HG02970 (cell line): Measurements from ENCODE around the gene IZUMO2.

ENCODE experiments used
- ATAC-seq: cut with Tn5 transposase; IDR thresholded peaks from one replicate; pipeline ENCODE4 v1.9.1; 2021; ENCODE audit warnings: mild to moderate bottlenecking, moderate library complexity, moderate number of reproducible peaks; ENCODE audit not compliant: unreplicated experiment, low FRiP score

The IZUMO2 gene

DNA sequence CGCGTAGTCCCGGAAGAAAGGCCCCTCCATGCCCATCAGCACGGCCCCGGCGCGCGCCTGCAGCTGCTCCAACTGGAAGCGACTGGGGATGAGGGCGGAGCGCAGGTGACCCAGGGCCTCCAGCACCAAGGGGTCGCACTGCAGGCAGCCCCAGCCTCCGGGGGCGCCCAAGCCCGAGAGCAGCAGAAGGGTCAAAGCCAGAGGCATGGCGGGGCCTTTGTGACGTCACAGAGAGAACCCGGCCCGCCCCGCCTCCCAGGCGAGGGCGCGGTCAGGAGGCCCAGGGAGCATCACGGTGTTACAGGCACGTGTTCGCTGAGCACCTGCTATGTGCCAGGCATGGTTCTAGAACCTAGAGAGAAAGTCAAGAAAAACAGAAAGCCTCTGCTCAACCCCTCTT is at the start of gene IZUMO2:
Gene IZUMO2 (minus strand): TSS at position 294 of the 400 bp plus-strand sequence. CDS start 87 bp downstream, at position 207.
- no peak for ATAC-seq

GRCh38 chr19:50210425-50210824 is 47.3 kb upstream of the IZUMO2 start:
- ATAC-seq = no peak

DNA sequence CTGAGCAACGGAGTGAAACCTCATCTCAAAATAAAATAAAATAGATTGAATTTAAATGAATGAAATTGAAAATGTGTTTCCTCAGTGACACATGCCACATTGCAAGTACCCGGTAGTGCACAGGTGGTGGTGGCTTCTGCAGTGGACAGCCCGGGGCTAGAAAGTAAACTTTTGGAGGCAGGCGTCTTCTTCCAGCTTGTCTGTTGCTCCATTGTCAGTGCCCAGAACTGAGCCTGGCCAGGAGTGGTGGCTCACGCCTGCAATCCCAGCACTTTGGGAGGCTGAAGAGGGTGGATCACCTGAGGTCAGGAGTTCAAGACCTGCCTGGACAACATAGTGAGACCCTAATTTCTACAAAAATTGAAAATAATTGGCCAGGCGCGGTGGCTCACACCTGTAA is 46.0 kb upstream of the IZUMO2 start:
- no peak for ATAC-seq

DNA sequence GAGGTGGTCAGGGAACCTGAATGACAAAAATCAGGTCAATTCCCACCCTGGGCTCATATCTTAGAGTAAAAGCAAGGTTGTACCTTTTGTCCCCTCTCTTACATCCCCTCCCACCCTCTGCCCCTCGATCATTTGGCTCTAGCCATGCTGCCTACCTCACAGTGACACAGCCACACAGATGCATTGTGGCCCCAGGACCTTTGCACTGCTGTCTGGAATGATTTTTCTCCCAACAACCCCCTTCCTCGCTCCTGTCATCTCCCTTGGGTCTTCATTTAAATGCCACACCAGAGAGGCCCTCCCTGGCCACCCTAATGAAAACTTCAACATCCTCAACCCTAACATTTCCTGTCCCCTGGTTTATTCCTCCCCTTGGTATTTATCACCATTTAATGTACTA is 44.6 kb upstream of the IZUMO2 start:
- no peak for ATAC-seq

- no peak for ATAC-seq
Measured at GRCh38 chr19:50206191-50206590, 43.1 kb upstream of the IZUMO2 start.

DNA sequence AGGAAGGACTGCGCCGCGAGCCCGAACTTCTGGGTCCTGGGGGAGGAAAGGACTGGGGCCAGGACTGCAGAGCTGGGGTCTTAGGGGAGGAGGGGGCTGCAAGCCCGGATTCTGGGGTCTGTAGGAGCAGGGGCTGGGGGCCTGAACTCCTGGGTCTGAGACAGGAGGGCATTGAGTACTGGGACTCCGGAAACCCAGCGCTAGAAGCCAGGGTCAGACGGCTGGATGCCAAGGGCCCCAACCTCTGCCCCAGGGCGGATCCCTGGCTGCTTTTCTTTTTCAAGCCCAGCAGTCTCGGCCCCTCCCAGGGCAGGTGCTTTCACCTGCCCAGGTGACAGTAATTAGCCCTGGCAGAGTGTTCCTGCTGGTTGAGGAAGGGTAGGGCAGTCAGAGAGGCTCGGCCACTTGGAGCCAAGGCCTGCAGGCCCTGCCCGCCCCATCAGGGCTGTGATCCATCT is 42.6 kb upstream of the IZUMO2 start:
- ATAC-seq = no peak

DNA sequence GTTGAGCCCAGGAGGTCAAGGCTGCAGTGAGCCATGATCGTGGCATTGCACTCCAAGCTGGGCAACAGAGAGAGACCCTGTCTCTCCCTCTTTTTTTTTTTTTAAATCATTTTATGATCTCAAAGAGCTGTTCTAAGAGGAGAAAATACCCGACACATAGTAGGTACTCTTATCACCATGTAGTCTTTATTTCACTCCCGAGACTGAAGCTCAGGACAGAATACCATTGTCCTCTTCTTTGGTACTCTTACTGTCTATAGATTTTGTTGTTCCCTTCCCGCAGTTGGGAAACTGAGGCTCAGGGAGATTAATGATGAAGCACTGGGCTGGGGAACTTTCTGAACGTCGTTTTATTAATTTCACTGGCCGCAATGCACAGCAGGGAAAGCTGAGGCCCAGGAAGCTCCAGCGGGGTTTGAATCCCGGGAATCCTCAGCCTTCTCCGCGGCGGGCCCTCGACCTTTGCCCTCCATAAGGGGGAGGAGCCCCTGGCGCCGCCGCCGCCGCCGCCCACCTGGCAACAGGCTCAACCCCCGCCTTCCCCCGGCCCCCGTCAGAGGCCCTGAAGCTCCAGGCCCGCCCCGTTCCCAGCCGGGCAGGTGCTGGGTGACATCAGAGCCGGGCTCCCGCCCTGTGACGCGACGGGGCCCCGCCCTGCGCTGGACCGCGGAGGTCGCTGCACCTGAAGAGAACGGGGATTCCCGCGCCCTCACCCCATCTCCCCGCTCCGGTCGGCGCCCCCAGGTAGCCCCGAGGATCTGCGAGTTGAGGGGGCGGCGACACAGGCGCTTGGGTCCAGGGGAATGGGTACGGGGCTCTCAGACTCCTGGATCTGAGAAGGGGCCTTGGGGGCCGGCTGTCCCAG is 42.0 kb upstream of the IZUMO2 start:
- ATAC-seq = no peak

- ATAC-seq = no peak
Measured at GRCh38 chr19:50204081-50204428, 41.0 kb upstream of the IZUMO2 start.

- no peak for ATAC-seq
Measured at GRCh38 chr19:50203281-50204080, 40.4 kb upstream of the IZUMO2 start, which contains the start of gene MYH14. TSS of gene MYH14 (plus strand) at chr19:50203622. CDS start at chr19:50210366, 6,744 bp downstream.

DNA sequence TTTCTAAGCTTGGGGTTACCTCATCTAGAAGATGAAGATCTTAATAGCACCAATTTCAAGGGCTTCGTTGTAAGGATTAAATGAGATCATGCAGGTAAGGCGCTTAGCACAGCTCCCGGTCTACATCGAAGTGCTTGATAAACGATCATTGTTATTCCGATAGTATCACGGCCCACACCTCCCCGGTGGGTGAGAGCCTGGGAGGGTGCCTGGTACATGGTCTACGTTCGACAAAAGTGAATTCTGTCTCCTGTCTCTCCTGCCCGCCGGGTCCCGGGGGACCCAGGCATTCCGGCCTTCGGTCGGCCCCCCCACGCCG is 39.8 kb upstream of the IZUMO2 start:
- ATAC-seq = no peak

GRCh38 chr19:50202386-50202785 is 39.3 kb upstream of the IZUMO2 start:
- ATAC-seq = no peak

DNA sequence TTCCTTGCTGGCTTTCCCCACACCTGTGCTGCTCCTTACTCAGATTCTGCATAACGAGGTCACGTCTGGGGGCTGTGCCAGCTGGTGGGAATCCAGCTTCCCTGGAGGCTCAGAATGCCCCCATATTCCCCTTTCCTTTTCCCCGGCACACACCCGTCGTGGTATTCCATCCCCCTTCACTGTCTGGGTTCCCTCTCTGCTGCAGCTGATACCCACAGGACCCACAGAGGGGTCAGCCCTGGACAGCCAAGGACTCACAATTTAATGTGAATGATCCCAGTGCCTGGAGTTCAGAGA is 36.1 kb upstream of the IZUMO2 start:
- ATAC-seq = no peak

DNA sequence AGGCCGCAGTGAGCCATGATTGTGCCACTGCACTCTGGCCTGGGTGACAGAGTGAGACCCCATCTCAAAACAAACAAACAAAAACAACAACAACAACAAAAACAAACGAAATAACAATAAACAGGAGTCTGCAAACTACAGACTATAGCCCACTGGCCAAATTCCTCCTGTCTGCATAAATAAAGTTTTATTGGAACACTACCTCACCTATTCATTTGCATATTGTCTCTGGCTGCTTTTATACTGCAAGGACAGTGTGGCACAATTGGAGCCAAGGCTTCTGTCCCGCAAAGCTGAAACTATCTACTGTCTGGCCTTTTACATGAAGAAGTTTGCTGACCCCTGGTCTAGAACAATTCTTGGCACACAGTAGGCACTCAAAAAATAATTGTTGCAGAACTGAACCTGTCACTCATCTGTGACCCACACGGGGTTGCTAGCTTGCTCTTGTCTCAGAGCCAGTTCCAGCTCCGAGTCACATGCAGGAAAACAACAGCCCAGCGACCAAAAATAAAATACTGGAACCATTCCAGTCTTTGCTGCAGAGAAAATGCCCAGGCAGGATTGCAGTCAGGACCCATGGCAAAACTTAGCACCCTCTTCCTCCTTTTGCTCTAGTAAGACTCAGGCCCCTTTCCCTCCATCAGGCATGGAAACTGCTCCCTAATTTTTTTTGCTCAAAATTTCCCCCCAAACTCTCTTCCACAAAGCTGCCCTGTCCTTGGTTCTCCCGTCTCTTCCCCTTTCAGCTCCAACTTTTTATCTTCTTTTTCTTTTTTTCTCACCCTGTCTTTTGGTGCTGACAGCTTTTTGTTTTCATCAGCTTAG is 35.6 kb upstream of the IZUMO2 start:
- no peak for ATAC-seq

DNA sequence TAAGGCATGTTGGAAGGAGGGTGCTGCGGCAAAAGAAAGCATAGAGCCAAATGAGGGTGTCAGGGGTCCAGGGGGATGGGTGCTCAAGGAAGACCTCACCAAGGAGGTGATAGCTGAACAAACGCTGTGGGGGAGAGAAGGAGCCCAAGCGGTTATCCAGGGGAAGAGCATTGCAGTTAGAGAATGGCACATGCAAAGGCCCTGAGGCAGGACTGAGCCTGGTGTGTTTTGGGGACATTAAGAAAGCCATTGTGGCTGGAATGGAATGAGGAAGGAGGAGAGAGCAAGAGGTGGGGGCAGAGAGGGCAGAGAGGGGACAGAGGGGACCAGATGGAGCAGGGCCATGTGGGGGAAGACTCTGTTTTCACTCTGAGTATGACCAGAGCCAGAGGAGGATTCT is 34.3 kb upstream of the IZUMO2 start:
- ATAC-seq = no peak

DNA sequence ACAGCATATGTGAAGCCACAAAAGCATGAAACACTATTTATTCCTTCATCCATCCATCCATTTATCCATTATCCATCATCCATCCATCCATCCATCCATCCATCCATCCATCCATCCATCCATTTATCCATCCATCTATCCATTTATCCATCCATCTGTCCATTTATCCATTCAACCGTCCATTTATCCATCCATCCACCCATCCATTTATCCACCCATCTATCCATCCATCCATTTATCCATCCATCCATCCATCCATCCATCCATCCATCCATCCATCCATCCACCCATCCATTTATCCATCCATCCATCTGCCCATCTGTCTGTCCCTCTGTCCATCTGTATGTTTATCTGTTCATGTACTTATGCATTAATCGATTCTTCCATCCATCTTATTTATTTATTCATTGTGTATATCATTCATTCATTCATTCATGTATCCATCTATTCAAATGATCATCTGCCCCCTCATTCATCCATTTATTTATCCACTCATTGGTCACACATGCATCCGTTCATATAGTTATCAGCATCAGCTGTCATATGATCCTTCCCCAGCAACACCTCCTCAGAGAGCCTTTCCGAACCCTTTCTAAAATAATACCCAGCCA is 33.3 kb upstream of the IZUMO2 start:
- ATAC-seq = no peak

DNA sequence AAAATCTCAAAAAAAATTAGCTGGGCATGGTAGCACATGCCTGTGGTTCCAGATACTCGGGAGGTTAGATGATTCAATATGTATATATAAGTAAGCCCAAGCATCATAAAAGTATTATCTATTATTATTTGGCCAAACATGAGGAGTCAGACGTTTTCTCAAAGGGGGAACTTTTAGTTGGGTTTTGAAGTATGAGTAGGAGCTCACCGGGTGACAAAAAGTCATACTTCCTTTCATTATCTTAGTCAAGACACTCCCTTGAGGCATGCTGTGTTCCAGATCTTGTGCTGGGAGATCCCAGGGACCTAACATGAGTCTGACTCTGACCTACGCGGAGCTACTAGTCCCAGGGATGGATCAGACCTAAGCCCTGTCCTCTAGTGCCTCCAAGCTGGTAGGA is 32.1 kb upstream of the IZUMO2 start:
- ATAC-seq = no peak

GRCh38 chr19:50192463-50193211 is 29.6 kb upstream of the IZUMO2 start:
- ATAC-seq = no peak

DNA sequence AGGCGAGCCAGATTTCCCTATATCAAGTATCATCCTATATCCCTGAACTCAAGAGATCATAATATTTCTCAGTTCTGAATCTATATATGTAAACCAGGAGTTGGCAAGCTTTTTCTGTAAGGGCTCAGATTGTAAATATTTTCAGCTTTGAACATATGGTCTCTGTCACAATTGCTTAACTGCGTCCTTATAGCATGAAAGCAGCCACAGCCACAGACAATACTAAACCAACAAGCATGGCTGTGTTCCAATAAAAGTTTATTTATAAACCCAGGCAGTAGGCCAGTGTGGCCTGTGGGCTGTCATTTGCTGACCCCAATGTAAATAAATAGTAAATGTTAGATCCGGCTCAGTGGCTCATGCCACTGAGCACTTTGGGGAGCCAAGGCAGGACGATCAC is 28.1 kb upstream of the IZUMO2 start:
- ATAC-seq = no peak

DNA sequence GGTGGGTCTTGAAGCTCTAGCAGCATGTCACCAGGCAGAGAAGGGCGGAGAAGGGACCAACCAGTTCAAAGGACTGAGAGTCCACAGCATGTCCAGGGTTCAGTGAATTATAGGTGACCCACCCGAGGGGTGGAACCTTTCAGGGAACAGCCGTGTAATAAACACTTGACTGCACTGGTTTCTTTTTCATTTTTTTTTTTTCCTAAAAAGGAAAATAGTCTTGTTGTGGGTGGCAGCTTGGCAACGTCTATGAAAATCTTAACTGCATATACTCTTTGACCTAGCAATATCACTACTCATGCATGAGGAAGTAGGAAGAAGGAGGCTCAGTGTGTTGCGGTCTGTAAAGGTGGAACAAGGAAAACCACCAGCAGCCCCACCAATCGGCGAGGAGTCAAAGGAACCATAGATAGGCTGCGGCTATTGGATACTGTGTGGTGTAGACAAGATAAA is 27.4 kb upstream of the IZUMO2 start:
- ATAC-seq = no peak

GRCh38 chr19:50189331-50189730 is 26.2 kb upstream of the IZUMO2 start:
- ATAC-seq = no peak
